HG03378 (cell line): Measurements from ENCODE around the gene LRIG1.

ENCODE experiments used
- ATAC-seq: cut with Tn5 transposase; IDR thresholded peaks from one replicate; pipeline ENCODE4 v1.9.1; 2021; ENCODE audit warnings: mild to moderate bottlenecking, moderate library complexity; ENCODE audit not compliant: unreplicated experiment

The LRIG1 gene

GRCh38 chr3:66393333-66394005 lies 107.4 kb downstream of the LRIG1 start:
- ATAC-seq: peak; percentile 13

GRCh38 chr3:66392966-66393332 lies 107.9 kb downstream of the LRIG1 start:
- no peak for ATAC-seq

GRCh38 chr3:66392512-66392911 lies 108.3 kb downstream of the LRIG1 start:
- ATAC-seq: no peak

GRCh38 chr3:66390013-66390412 lies 110.8 kb downstream of the LRIG1 start:
- ATAC-seq: peak; percentile 25

- ATAC-seq: peak; percentile 49
Observed at GRCh38 chr3:66386925-66387650, 113.7 kb downstream of the LRIG1 start.

GRCh38 chr3:66386011-66386924 lies 114.6 kb downstream of the LRIG1 start:
- peak; percentile 87 for ATAC-seq

GRCh38 chr3:66385066-66385465 lies 115.8 kb downstream of the LRIG1 start:
- no peak for ATAC-seq

GRCh38 chr3:66383998-66384745 lies 116.7 kb downstream of the LRIG1 start:
- no peak for ATAC-seq

GRCh38 chr3:66383023-66383422 lies 117.8 kb downstream of the LRIG1 start:
- no peak for ATAC-seq

- no peak for ATAC-seq
Observed at GRCh38 chr3:66382142-66382541, 118.7 kb downstream of the LRIG1 start.

GRCh38 chr3:66381626-66382025 lies 119.2 kb downstream of the LRIG1 start:
- ATAC-seq: no peak

- no peak for ATAC-seq
Observed at GRCh38 chr3:66380200-66380932, 120.5 kb downstream of the LRIG1 start.

- no peak for ATAC-seq
Observed at GRCh38 chr3:66379565-66379964, 121.3 kb downstream of the LRIG1 start.

GRCh38 chr3:66378256-66378655 lies 122.6 kb downstream of the LRIG1 start:
- ATAC-seq: no peak

GRCh38 chr3:66377800-66378199 lies 123.0 kb downstream of the LRIG1 start:
- no peak for ATAC-seq

GRCh38 chr3:66376568-66376967 lies 124.3 kb downstream of the LRIG1 start:
- ATAC-seq: no peak

- no peak for ATAC-seq
Observed at GRCh38 chr3:66372681-66373350, 128.0 kb downstream of the LRIG1 start.

- ATAC-seq: no peak
Observed at GRCh38 chr3:66371432-66371831, 129.4 kb downstream of the LRIG1 start.

- no peak for ATAC-seq
Observed at GRCh38 chr3:66370179-66370578, 130.6 kb downstream of the LRIG1 start.

GRCh38 chr3:66367979-66368378 lies 132.8 kb downstream of the LRIG1 start:
- no peak for ATAC-seq
